WTC11 (cell line): Measurements from ENCODE around the gene TRIM10. TPM values are rescaled to one million over a fixed set of nuclear protein-coding genes. Genes with fewer than 3 reads are reported as not detected.
A peak's percentile ranks its signal among the peaks of the same experiment; 100 is the strongest.

Source experiments
- ATAC-seq: fragments of 200-7000 bp; cut with Tn5 transposase; 2 replicates; pipeline ENCODE4 v1.10.0; 2021; ENCODE audit warnings: mild to moderate bottlenecking, moderate library complexity
- Bru-seq: library from RNA; stranded (reverse); fragments of 400-500 nt; gene quantifications from one replicate; lab custom pipeline; 2021; lab: Mats Ljungman, UMichigan
- CTCF ChIA-PET: fragments of 300-600 bp; sonication (Branson Sonifier 250); formaldehyde crosslinking; loops from one replicate; lab custom pipeline; 2021; ENCODE audit warnings: antibody characterized with exemption; lab: Charles Lee
- POLR2A ChIA-PET: fragments of 350-600 bp; sonication (Branson Sonifier 250); formaldehyde crosslinking; loops from one replicate; lab custom pipeline; 2021; ENCODE audit warnings: antibody characterized with exemption; lab: Charles Lee
- DNase-seq: peaks from one replicate; pipeline ENCODE4 v3.0.0; 2021; ENCODE audit warnings: low spot score
- H3K27ac Mint-ChIP-seq: 2 replicates; pipeline ENCODE4 v1.8.0; 2021; ENCODE audit warnings: mixed read lengths
- H3K27me3 Mint-ChIP-seq: 2 replicates; pipeline ENCODE4 v1.8.0; 2021; ENCODE audit warnings: low read depth, mild to moderate bottlenecking, moderate library complexity, mixed read lengths
- H3K36me3 Mint-ChIP-seq: 2 replicates; pipeline ENCODE4 v1.8.0; 2021; ENCODE audit warnings: mixed read lengths
- H3K4me1 Mint-ChIP-seq: 2 replicates; pipeline ENCODE4 v1.8.0; 2022; ENCODE audit warnings: mixed read lengths
- H3K4me3 Mint-ChIP-seq: 2 replicates; pipeline ENCODE4 v1.8.0; 2021; ENCODE audit warnings: mild to moderate bottlenecking, moderate library complexity, mixed read lengths
- H3K9me3 Mint-ChIP-seq: 2 replicates; pipeline ENCODE4 v1.8.0; 2021; ENCODE audit warnings: mixed read lengths
- GABPB1 ChIP-seq: sonication (generic); formaldehyde crosslinking; IDR thresholded peaks from 2 replicates; pipeline ENCODE4 v1.8.1; 2023; ENCODE audit warnings: mild to moderate bottlenecking, missing genetic modification reagents
- GTF2I ChIP-seq: fragments of 250-450 bp; sonication (Bioruptor Pico); conservative IDR thresholded peaks from 2 replicates; pipeline ENCODE4 v1.4.0; 2021; ENCODE audit warnings: mild to moderate bottlenecking
- MAX ChIP-seq: sonication (generic); formaldehyde crosslinking; IDR thresholded peaks from 2 replicates; pipeline ENCODE4 v1.8.0; 2022; ENCODE audit warnings: mild to moderate bottlenecking, missing genetic modification reagents
- MYBL2 ChIP-seq: sonication (generic); formaldehyde crosslinking; IDR thresholded peaks from 2 replicates; pipeline ENCODE4 v1.8.1; 2023; ENCODE audit warnings: mild to moderate bottlenecking, moderate library complexity, missing genetic modification reagents
- NFYB ChIP-seq: sonication (generic); formaldehyde crosslinking; conservative IDR thresholded peaks from 2 replicates; pipeline ENCODE4 v1.8.0; 2022; ENCODE audit warnings: low read depth, missing genetic modification reagents
- NR1H2 ChIP-seq: sonication (generic); formaldehyde crosslinking; IDR thresholded peaks from 2 replicates; pipeline ENCODE4 v1.9.0; 2021; ENCODE audit warnings: mild to moderate bottlenecking, moderate library complexity, missing genetic modification reagents
- PRRX2 ChIP-seq: fragments of 250-450 bp; sonication (Bioruptor Pico); IDR thresholded peaks from 2 replicates; pipeline ENCODE4 v1.8.0; 2021; ENCODE audit warnings: mild to moderate bottlenecking
- RELA ChIP-seq: sonication (generic); formaldehyde crosslinking; IDR thresholded peaks from 2 replicates; pipeline ENCODE4 v1.8.1; 2022; ENCODE audit warnings: missing genetic modification reagents, mild to moderate bottlenecking, borderline replicate concordance
- STAT6 ChIP-seq: sonication (generic); formaldehyde crosslinking; conservative IDR thresholded peaks from 2 replicates; pipeline ENCODE4 v1.8.1; 2023; ENCODE audit warnings: mild to moderate bottlenecking, low read depth, missing genetic modification reagents, moderate library complexity
- TEAD1 ChIP-seq: sonication (generic); formaldehyde crosslinking; IDR thresholded peaks from 2 replicates; pipeline ENCODE4 v1.8.0; 2022; ENCODE audit warnings: mild to moderate bottlenecking, missing genetic modification reagents
- TEAD4 ChIP-seq: sonication (generic); formaldehyde crosslinking; IDR thresholded peaks from 2 replicates; pipeline ENCODE4 v1.8.0; 2022; ENCODE audit warnings: mild to moderate bottlenecking, missing genetic modification reagents
- ZNF263 ChIP-seq: sonication (generic); formaldehyde crosslinking; IDR thresholded peaks from 2 replicates; pipeline ENCODE4 v1.8.1; 2022; ENCODE audit warnings: low read depth, mild to moderate bottlenecking, moderate library complexity, missing genetic modification reagents
- ZNF281 ChIP-seq: sonication (generic); formaldehyde crosslinking; IDR thresholded peaks from 2 replicates; pipeline ENCODE4 v1.8.0; 2023; ENCODE audit warnings: mild to moderate bottlenecking, missing genetic modification reagents
- ZNF317 ChIP-seq: sonication (generic); formaldehyde crosslinking; IDR thresholded peaks from 2 replicates; pipeline ENCODE4 v1.8.1; 2023; ENCODE audit warnings: low read depth, mild to moderate bottlenecking, moderate library complexity, missing genetic modification reagents, borderline replicate concordance
- ZNF416 ChIP-seq: fragments of 250-450 bp; sonication (Bioruptor Pico); IDR thresholded peaks from 2 replicates; pipeline ENCODE4 v1.9.0; 2021; ENCODE audit warnings: mild to moderate bottlenecking, inconsistent platforms
- long read RNA-seq, 3 experiments: library from RNA in 1 of 3; library from capped mRNA in 1 of 3; library from polyadenylated mRNA in 1 of 3; unstranded in 2 of 3; stranded (forward) in 1 of 3; transcript quantifications; one replicate each; pipeline ENCODE4 v2.0.0, GENCODE V29; 2021
- total RNA-seq: library from RNA; stranded (reverse); gene quantifications from 3 replicates; pipeline ENCODE4 v1.2.3, GENCODE V29; 2021
- TF ChIP-seq, protein P1 (sequence below): sonication (generic); formaldehyde crosslinking; IDR thresholded peaks from 2 replicates; pipeline ENCODE4 v1.8.0; 2022; ENCODE audit warnings: mild to moderate bottlenecking, missing genetic modification reagents
- TF ChIP-seq, protein P2 (sequence below): sonication (generic); formaldehyde crosslinking; IDR thresholded peaks from 2 replicates; pipeline ENCODE4 v1.8.1; 2022; ENCODE audit warnings: mild to moderate bottlenecking, missing genetic modification reagents, moderate library complexity, borderline replicate concordance
- TF ChIP-seq, protein P3 (sequence below): fragments of 250-450 bp; sonication (Bioruptor Pico); conservative IDR thresholded peaks from 2 replicates; pipeline ENCODE4 v1.9.0; 2021; ENCODE audit warnings: mild to moderate bottlenecking
- TF ChIP-seq, protein P4 (sequence below): sonication (generic); formaldehyde crosslinking; IDR thresholded peaks from 2 replicates; pipeline ENCODE4 v1.8.0; 2023; ENCODE audit warnings: missing genetic modification reagents, mild to moderate bottlenecking, borderline replicate concordance

The TRIM10 gene, protein sequence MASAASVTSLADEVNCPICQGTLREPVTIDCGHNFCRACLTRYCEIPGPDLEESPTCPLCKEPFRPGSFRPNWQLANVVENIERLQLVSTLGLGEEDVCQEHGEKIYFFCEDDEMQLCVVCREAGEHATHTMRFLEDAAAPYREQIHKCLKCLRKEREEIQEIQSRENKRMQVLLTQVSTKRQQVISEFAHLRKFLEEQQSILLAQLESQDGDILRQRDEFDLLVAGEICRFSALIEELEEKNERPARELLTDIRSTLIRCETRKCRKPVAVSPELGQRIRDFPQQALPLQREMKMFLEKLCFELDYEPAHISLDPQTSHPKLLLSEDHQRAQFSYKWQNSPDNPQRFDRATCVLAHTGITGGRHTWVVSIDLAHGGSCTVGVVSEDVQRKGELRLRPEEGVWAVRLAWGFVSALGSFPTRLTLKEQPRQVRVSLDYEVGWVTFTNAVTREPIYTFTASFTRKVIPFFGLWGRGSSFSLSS
- 0.09 to 0.22 TPM (median 0.16 TPM) in 3 replicates for total RNA-seq
- percentile 17 among the genes with signal in this experiment for Bru-seq, nascent RNA
- long read RNA-seq, experiment 1, partial matches to known transcripts = 0 of 1 reads
- long read RNA-seq, experiment 1, other reads (novel, unspliced or antisense) = 1 of 1 reads
- long read RNA-seq, experiment 2 = 0 reads
- long read RNA-seq, experiment 3 = 0 reads

- ATAC-seq = no peak
- TF ChIP-seq ZNF281 (CRISPR knock-in tag) = no peak
- TF ChIP-seq, protein P1, sequence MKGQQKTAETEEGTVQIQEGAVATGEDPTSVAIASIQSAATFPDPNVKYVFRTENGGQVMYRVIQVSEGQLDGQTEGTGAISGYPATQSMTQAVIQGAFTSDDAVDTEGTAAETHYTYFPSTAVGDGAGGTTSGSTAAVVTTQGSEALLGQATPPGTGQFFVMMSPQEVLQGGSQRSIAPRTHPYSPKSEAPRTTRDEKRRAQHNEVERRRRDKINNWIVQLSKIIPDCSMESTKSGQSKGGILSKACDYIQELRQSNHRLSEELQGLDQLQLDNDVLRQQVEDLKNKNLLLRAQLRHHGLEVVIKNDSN = no peak
- no peak for TF ChIP-seq MAX (CRISPR knock-in tag)
- TF ChIP-seq PRRX2 (CRISPR knock-in tag) = no peak
- TF ChIP-seq TEAD1 (CRISPR knock-in tag) = no peak
- TF ChIP-seq ZNF317 (CRISPR knock-in tag) = no peak
- TF ChIP-seq, protein P2, sequence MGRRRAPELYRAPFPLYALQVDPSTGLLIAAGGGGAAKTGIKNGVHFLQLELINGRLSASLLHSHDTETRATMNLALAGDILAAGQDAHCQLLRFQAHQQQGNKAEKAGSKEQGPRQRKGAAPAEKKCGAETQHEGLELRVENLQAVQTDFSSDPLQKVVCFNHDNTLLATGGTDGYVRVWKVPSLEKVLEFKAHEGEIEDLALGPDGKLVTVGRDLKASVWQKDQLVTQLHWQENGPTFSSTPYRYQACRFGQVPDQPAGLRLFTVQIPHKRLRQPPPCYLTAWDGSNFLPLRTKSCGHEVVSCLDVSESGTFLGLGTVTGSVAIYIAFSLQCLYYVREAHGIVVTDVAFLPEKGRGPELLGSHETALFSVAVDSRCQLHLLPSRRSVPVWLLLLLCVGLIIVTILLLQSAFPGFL (CRISPR knock-in tag) = no peak
- no peak for TF ChIP-seq TEAD4
- no peak for TF ChIP-seq ZNF416
- no peak for TF ChIP-seq NFYB (CRISPR knock-in tag)
- no peak for TF ChIP-seq GTF2I
- no peak for TF ChIP-seq MYBL2
- TF ChIP-seq, protein P3, sequence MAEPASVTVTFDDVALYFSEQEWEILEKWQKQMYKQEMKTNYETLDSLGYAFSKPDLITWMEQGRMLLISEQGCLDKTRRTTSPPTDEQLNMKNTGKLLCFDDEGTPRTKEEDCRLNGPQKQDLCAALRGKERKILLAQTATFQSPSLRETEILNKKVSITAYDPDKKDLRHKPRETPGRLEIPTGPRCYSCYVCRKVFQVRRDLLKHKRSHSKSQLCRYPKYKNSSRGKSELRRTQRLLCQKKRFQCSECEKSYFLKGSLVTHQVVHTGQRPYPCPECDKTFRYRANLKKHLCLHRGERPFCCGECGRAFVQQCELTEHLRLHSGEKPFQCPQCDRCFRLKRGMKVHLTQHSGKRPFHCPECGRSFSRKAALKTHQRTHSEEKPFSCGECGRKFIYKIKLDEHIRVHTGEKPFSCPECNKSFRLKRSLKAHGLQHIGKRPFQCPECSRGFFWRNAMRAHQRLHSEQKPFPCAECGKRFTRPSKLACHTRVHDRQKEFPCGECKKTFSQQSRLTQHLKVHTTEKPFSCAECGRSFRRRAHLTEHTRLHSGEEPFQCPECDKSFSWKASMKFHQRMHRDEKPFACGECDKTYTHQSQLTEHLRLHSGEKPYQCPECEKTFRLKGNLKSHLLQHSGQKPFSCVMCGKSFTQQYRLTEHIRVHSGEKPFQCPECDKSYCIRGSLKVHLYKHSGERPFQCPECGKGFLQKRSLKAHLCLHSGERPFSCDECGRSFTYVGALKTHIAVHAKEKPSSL (CRISPR knock-in tag) = no peak
- no peak for TF ChIP-seq RELA (CRISPR knock-in tag)
- TF ChIP-seq NR1H2 = no peak
- no peak for TF ChIP-seq GABPB1 (CRISPR knock-in tag)
- TF ChIP-seq, protein P4, sequence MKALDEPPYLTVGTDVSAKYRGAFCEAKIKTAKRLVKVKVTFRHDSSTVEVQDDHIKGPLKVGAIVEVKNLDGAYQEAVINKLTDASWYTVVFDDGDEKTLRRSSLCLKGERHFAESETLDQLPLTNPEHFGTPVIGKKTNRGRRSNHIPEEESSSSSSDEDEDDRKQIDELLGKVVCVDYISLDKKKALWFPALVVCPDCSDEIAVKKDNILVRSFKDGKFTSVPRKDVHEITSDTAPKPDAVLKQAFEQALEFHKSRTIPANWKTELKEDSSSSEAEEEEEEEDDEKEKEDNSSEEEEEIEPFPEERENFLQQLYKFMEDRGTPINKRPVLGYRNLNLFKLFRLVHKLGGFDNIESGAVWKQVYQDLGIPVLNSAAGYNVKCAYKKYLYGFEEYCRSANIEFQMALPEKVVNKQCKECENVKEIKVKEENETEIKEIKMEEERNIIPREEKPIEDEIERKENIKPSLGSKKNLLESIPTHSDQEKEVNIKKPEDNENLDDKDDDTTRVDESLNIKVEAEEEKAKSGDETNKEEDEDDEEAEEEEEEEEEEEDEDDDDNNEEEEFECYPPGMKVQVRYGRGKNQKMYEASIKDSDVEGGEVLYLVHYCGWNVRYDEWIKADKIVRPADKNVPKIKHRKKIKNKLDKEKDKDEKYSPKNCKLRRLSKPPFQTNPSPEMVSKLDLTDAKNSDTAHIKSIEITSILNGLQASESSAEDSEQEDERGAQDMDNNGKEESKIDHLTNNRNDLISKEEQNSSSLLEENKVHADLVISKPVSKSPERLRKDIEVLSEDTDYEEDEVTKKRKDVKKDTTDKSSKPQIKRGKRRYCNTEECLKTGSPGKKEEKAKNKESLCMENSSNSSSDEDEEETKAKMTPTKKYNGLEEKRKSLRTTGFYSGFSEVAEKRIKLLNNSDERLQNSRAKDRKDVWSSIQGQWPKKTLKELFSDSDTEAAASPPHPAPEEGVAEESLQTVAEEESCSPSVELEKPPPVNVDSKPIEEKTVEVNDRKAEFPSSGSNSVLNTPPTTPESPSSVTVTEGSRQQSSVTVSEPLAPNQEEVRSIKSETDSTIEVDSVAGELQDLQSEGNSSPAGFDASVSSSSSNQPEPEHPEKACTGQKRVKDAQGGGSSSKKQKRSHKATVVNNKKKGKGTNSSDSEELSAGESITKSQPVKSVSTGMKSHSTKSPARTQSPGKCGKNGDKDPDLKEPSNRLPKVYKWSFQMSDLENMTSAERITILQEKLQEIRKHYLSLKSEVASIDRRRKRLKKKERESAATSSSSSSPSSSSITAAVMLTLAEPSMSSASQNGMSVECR = no peak
- TF ChIP-seq ZNF263 (CRISPR knock-in tag) = no peak
- TF ChIP-seq STAT6 (CRISPR knock-in tag) = no peak
- no peaks in the 10 kb centered on the region for H3K36me3 Mint-ChIP-seq
- H3K9me3 Mint-ChIP-seq = no peaks in the 10 kb centered on the region; the same call in 1 of the 2 replicates
- H3K4me1 Mint-ChIP-seq = peaks cover 5% of the 10 kb centered on the region
- H3K27me3 Mint-ChIP-seq = peaks cover 35% of the 10 kb centered on the region
- DNase-seq = no peak
- CTCF ChIA-PET = no interaction called here
- POLR2A ChIA-PET = no interaction called here
- H3K27ac Mint-ChIP-seq = no peak within 1 kb of the TSS
- H3K4me3 Mint-ChIP-seq = no peak within 1 kb of the TSS
These were observed at the start of gene TRIM10 for GRCh38 chr6:30160785-30161531. Gene TRIM10, minus strand, starts transcription at chr6:30161211. Its CDS starts 353 bp downstream, at chr6:30160858.
